Erythroblast (primary cell): ENCODE measurements around the gene CC2D1A.

Experiments used
- GATA1 ChIP-seq: IDR thresholded peaks from 2 replicates; pipeline ENCODE4 v1.6.1; 2011; ENCODE audit warnings: low read depth, mild to moderate bottlenecking, control low read depth, low read length, moderate library complexity
- POLR2A ChIP-seq: IDR thresholded peaks from 2 replicates; pipeline ENCODE4 v1.6.1; 2011; ENCODE audit warnings: mild to moderate bottlenecking, low read length

GRCh38 chr19:13963603-13964105 lies 57.7 kb downstream of the CC2D1A start:
- TF ChIP-seq POLR2A (no peak), GATA1 (no peak)
